COLO668 (cell line): Measurements from ENCODE around the gene ST3GAL5.
"Not testable (repeated sequence)": the region's sequence is repeated elsewhere in the genome, so short reads cannot be mapped to it uniquely, and the experiment has no call there.

Experiments
- DNase-seq: peaks from one replicate; lab custom pipeline; 2025; ENCODE audit not compliant: unreplicated experiment; lab: John Stamatoyannopoulos, UW

The ST3GAL5 gene

GRCh38 chr2:85840091-85840490 lies 48.7 kb downstream of the ST3GAL5 start:
- no peak for DNase-seq

GRCh38 chr2:85839461-85839860 lies 49.3 kb downstream of the ST3GAL5 start:
- DNase-seq, result no peak

GRCh38 chr2:85838641-85839040 lies 50.1 kb downstream of the ST3GAL5 start:
- DNase-seq, result no peak

GRCh38 chr2:85838181-85838580 lies 50.6 kb downstream of the ST3GAL5 start:
- no peak for DNase-seq

GRCh38 chr2:85834466-85834865 lies 54.3 kb downstream of the ST3GAL5 start:
- no peak for DNase-seq

- DNase-seq, result no peak
Measured at GRCh38 chr2:85831735-85832134, 57.1 kb downstream of the ST3GAL5 start.

GRCh38 chr2:85830645-85831044 lies 58.1 kb downstream of the ST3GAL5 start:
- DNase-seq, result no peak

GRCh38 chr2:85829394-85829793 lies 59.4 kb downstream of the ST3GAL5 start:
- DNase-seq, result not testable (repeated sequence)

- DNase-seq, result no peak
Measured at GRCh38 chr2:85828725-85829124, 60.1 kb downstream of the ST3GAL5 start.

GRCh38 chr2:85827879-85828569 lies 60.8 kb downstream of the ST3GAL5 start:
- DNase-seq, result no peak

- DNase-seq, result peak; percentile 67
Measured at GRCh38 chr2:85826990-85827878, 61.6 kb downstream of the ST3GAL5 start.

- no peak for DNase-seq
Measured at GRCh38 chr2:85823951-85824350, 64.8 kb downstream of the ST3GAL5 start.

GRCh38 chr2:85822766-85823165 lies 66.0 kb downstream of the ST3GAL5 start:
- no peak for DNase-seq

GRCh38 chr2:85819811-85820510 lies 68.8 kb downstream of the ST3GAL5 start:
- no peak for DNase-seq

- no peak for DNase-seq
Measured at GRCh38 chr2:85814802-85815550, 73.8 kb downstream of the ST3GAL5 start.

- DNase-seq, result peak; percentile 84
Measured at GRCh38 chr2:85813982-85814801, 74.6 kb downstream of the ST3GAL5 start.

GRCh38 chr2:85813211-85813981 lies 75.4 kb downstream of the ST3GAL5 start:
- DNase-seq, result no peak

- no peak for DNase-seq
Measured at GRCh38 chr2:85812094-85812735, 76.6 kb downstream of the ST3GAL5 start.
